HG03442 (cell line): Measurements from ENCODE around the gene MGA.

Source experiments
- ATAC-seq: cut with Tn5 transposase; IDR thresholded peaks from one replicate; pipeline ENCODE4 v1.9.1; 2021; ENCODE audit warnings: mild to moderate bottlenecking, moderate library complexity; ENCODE audit not compliant: unreplicated experiment

The MGA gene

GRCh38 chr15:41780266-41780665, 120.1 kb downstream of the MGA start:
- no peak for ATAC-seq

DNA sequence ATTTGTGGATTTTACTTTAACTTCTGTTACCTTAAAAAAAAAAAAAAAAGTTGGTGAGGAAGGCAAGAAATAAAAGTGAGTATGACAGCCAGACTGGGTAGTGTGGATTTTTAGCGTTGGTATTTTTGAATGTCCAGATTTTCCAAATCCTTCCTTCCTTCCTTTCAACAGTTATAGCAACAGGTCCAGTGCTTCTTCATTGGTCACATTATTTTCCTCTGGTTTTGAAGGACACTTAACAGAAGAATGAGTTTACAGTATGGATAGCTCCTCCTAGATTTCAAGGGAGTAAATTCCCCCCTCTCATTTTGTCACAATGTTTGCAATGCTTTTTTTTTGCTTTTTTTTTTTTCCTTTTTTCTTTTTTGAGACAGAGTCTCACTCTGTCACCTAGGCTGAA, 120.5 kb downstream of the MGA start:
- no peak for ATAC-seq

DNA sequence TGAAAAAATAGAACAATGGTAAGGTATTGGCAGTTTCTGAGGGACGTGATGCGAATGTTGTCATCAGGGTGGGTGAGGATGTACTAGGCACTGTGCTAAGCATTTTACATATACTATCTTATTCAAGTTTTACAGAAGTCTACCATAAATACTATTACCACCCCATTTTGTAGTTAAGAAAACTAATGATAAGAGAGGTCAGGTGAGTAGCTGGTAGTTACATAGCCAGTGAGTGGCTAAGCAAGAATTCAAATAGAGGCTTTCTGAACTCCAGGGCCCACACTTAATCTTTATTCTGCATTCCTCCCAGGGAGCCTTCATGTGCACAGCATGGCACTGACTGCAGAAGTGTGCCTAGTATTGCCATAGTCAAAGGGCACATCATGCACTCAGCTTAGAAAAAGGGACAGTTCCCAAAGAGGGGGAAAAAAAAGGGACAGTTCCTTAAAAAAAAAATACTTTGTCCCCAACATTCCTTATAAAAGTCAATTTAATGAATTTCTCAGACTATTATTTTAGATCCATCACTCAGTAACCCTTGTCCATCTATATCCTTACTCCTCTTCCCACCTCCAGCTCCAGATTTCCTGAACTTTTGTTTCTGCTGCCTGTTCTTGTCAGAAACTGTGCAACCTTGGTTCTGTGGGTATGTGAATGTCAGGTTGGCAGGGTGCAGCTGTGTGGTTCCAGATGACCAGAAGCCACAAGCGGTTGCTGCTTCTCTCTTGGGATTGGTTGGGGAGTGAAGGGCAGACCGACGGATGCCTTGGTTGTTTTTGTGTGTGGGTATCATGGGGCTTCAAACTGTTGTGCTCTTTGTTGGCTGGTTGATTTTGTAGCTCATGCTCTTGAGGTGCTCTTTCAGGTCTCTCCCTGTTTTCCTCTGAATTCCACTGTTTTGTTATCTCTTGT, 122.4 kb downstream of the MGA start:
- no peak for ATAC-seq

- ATAC-seq = no peak
Observed at GRCh38 chr15:41783296-41783695, 123.1 kb downstream of the MGA start.

- no peak for ATAC-seq
Observed at GRCh38 chr15:41788262-41788661, 128.1 kb downstream of the MGA start.

GRCh38 chr15:41789236-41789635, 129.0 kb downstream of the MGA start:
- ATAC-seq = no peak

GRCh38 chr15:41789662-41790061, 129.5 kb downstream of the MGA start:
- no peak for ATAC-seq

DNA sequence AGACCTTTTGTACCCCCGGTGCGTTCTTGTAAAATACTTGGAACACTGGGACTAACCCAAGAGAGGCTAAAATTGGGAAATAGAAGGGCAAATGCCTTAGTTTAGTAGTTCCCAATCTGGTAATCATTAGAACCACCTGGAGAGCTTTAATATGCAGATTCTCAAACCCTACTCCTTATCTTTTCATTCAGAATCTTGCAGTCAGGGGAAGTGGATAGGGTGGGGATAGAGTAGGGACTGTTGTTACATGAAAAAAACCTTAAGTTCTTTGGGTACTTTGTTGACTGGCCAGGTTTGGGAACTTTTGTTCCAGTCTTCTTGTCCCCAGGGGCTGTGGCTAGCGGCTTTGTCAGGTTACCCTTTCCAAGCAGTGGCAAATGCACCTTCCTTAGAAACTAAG, 130.0 kb downstream of the MGA start:
- ATAC-seq = no peak

GRCh38 chr15:41790756-41791546, 130.7 kb downstream of the MGA start:
- ATAC-seq = no peak

DNA sequence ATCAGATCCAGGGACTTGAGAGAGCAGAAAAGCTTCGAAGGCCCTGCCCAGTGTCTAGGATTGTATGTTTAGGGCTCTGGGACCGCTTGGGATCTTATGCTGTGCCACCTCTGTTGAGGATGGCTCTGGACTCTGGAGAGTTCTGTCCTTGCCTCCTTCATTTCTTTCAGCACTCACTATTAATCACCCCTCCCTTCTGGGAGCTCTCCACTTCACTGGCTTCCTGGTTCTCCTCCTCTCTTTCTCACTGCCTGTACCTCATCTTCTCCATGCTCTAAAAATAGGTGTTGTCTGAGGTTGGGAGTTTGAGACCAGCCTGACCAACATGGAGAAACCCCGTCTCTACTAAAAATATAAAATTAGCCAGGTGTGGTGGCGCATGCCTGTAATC, 131.3 kb downstream of the MGA start:
- ATAC-seq = no peak

DNA sequence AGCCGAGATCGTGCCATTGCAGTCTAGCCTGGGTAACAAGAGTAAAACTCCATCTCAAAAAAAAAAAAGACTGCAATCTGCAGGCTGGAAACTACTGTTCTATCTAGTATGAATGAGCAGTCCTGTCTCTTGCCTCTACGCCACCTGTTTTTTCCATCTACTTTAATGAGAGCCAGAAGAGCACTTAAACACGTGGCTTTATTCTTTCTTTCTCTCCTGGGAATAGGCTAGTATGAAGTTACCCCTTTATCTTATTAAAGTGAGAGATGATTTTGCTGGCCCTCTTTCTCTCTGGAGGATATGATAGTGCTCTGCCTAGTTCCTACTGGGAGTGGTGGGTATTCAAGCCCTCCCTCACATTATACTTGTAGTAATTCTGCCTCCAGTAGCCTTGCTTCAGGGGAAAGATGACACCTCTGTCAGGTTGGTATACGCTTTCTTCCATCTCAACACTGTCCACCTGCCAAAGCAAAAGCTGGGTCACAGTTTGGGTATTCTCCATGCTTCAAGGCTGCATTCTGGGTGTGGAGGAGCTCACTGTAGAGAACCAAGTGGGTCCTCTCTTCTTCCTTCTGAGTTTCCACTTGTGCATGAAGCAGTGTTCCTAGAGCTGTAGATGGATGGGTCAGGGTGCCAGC, 131.9 kb downstream of the MGA start:
- no peak for ATAC-seq

DNA sequence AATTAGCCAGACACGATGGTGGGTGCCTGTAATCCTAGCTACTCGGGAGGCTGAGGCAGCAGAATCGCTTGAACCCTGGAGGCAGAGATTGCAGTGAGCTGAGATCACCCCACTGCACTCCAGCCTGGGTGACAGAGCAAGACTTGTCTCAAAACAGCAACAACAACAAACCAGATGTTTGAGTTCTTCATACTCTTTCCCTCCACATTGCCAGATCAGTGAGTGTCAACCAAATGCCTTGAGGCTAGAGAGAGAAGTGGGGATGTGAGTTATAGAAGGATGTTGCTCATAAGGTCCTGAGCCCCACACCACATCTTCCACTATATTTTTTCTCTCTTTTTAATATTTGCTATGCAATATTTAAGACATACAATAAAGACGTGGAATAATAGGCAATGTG, 133.9 kb downstream of the MGA start:
- no peak for ATAC-seq

DNA sequence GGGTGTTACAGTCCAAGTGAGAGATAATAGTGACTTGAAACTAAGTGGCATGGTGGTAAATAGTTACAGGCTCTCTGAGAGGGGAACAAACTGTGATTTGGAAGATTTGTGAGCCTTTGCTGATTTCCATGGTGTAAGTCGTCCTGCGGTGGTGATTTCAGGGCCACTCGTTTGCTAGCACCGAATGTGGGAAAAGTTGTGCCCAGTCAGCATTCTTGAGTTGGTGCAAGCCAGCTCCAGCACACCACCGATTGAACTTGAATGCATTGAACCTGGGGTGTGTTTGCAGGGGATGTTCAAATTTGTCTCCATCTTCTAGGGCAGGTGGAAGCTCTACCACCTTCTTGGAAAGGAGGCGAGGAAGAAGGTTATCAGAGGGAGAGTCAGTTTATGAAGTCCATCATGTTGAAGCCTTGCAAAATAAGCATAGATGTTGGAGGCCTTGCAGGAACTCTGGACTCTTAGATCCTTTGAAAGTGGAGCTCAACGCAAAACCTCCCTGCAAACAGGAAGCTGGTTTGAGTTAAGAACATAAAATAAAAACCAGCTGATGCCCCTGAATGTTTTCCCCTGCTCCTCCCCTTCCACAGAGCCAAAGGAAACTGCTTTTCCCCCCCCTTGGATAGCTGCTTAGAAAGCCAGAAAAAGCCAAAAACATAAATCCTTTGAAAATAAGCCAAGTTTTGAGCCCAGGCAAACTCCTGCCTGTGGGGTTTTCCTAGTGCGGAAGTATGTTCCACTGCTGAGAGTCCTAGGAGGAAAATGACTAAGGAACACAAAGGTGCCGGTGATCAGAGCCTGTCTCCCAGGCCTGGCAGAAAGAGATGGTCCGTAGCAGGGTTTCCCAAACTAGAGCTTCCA, 136.0 kb downstream of the MGA start:
- ATAC-seq = no peak

GRCh38 chr15:41797201-41797944, 137.2 kb downstream of the MGA start:
- ATAC-seq = no peak

- no peak for ATAC-seq
Observed at GRCh38 chr15:41798607-41799487, 138.6 kb downstream of the MGA start.

- ATAC-seq = no peak
Observed at GRCh38 chr15:41799488-41799805, 139.2 kb downstream of the MGA start.

- no peak for ATAC-seq
Observed at GRCh38 chr15:41801185-41801584, 141.0 kb downstream of the MGA start.

- no peak for ATAC-seq
Observed at GRCh38 chr15:41801850-41802455, 141.7 kb downstream of the MGA start.

GRCh38 chr15:41804361-41804760, 144.2 kb downstream of the MGA start:
- ATAC-seq = no peak
